Sigmoid colon (tissue), 4 donors: Measurements from ENCODE around the gene SELENOM.

ENCODE experiments used
- POLR2A ChIP-seq, 2 donors: fragments of 450-650 bp; IDR thresholded peaks; one replicate each; pipeline ENCODE4 v1.6.1; 2016; ENCODE audit warnings: antibody characterized with exemption in 2 of 2, mild to moderate bottlenecking in 2 of 2, moderate library complexity in 2 of 2
- POLR2AphosphoS5 ChIP-seq, 4 donors: sonication (generic); formaldehyde crosslinking; IDR thresholded peaks; one replicate each; pipeline ENCODE4 v1.6.1; 2017; ENCODE audit warnings: antibody characterized with exemption in 4 of 4
- TF ChIP-seq, protein P1 (sequence below), 4 experiments: fragments of 450-650 bp in 3 of 4; fragments of 200-600 bp in 1 of 4; IDR thresholded peaks; one replicate each; pipeline ENCODE4 v1.5.1; 2016 to 2019; ENCODE audit warnings: antibody characterized with exemption in 4 of 4, mild to moderate bottlenecking in 3 of 4, moderate library complexity in 2 of 4

DNA sequence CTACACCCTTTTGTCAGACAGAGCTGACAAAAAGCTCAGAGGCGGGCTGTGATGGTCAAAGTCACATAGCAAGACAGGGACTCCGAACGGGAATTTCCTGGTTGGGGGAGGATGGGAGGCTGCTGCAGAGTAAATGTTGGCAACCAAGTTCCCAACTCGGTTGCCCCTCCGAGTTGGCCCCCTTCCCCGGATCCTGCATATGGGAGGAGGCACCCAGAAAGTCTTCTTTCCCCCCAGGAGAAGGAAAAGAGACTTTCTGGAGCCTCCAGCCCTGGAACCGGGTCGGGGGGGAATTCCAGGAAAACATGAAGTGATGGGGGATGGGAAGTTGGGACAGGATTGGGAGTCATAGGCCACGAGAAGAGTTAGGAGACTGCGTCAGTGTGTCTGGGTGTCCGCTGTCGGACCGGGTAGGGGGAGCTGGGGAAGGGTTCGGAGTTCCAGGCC lies 614 bp downstream of the SELENOM start:
- TF ChIP-seq, protein P1, sequence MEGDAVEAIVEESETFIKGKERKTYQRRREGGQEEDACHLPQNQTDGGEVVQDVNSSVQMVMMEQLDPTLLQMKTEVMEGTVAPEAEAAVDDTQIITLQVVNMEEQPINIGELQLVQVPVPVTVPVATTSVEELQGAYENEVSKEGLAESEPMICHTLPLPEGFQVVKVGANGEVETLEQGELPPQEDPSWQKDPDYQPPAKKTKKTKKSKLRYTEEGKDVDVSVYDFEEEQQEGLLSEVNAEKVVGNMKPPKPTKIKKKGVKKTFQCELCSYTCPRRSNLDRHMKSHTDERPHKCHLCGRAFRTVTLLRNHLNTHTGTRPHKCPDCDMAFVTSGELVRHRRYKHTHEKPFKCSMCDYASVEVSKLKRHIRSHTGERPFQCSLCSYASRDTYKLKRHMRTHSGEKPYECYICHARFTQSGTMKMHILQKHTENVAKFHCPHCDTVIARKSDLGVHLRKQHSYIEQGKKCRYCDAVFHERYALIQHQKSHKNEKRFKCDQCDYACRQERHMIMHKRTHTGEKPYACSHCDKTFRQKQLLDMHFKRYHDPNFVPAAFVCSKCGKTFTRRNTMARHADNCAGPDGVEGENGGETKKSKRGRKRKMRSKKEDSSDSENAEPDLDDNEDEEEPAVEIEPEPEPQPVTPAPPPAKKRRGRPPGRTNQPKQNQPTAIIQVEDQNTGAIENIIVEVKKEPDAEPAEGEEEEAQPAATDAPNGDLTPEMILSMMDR (IDR thresholded peaks at IDR 0.05) = no peak
- TF ChIP-seq POLR2A (IDR thresholded peaks at IDR 0.05) (no peak), POLR2AphosphoS5 (IDR thresholded peaks at IDR 0.05) (peak in 1 of 4 donors; percentile 3)
